ENCODE results near the gene EIF5AL1.

DNA sequence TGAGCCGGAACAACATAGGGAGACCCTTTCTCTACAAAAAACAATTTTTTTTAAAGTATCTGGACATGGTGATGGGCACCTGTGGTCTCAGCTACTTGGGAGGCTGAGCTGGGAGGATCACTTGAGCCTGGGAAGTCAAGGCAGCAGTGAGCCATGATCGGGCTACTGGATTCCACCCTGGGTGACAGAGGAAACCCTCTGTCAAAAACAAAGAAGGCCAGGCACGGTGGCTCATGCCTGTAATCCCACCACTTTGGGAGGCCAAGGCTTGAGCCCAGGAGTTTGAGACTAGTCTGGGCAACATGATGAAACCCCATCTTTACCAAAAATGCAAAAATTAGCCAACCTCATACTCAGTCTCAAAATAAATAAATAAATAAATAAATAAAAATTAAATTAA, 47.0 kb upstream of the EIF5AL1 start:
- no peak for TF ChIP-seq CTCF (IDR thresholded peaks at IDR 0.05; ENCODE audit: insufficient read depth, low read length, poor library complexity, severe bottlenecking)
- no peak for TF ChIP-seq EZH2phosphoT487 (conservative IDR thresholded peaks at IDR 0.05; ENCODE audit: low read length)

Data from SU-DHL-6 (cell line).